ENCODE data around the gene NMRK1.

Gene NMRK1

GRCh38 chr9:75101004-75101588, 13.1 kb upstream of the NMRK1 start:
- no peak for DNase-seq

- DNase-seq: no peak
Measured at GRCh38 chr9:75096796-75097195, 8.8 kb upstream of the NMRK1 start.

DNA sequence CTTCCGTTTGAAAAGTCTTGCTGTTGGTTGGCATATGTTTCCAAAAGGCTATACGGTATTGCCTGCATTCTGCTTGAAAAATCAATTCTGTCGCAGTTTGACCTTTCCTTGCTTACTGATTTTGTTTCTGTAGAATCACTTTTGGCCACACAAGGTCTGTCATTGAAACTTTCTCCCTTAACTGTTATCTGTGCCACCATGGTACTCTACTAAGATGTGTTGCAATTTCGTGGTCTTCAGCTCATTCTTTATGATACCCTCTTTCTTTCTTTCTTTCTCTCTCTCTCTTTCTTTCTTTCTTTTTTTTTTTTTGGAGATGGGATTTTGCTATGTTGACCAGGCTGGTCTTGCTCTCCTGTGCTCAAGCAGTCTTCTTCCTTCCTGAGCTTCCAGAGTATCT, 4.8 kb upstream of the NMRK1 start:
- no peak for DNase-seq

DNA sequence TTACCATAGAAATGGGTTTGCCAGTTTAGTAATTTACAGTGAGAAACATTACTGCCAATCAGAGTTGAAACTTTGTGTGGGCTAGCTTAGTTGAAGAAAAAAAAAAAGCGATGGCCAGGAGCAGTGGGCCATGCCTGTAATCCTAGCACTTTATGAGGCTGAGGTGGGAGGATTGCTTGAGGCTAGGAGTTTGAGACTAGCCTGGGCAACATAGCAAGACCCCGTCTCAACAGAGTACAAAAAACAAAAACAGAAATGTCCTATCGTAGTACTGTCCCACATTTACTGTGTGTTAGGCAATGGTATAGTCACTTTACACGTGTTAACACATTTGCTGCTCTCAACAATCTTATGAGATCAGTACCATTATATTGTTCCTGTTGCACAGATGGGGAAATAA, 2.6 kb upstream of the NMRK1 start:
- no peak for DNase-seq

DNA sequence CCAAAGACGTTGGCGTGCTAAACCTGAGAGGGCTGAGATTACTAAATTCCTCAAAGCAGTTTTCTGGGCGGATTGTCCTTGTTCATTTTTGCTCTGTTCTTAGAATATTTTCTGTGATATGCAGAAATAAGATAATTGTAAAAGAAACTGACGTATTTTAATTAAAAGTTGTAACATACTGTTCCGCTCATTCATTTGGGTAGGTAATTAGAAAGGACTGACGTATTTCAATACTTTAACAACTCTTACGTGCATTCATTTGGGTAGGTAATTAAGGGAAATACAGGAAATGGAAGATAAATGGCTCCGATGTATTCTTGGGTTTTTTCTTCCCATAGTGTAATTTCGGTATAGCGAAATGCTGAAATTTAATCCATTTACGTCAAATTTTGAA, 1.4 kb upstream of the NMRK1 start:
- no peak for DNase-seq

- DNase-seq: no peak
Measured at GRCh38 chr9:75088646-75089372, 854 bp upstream of the NMRK1 start.

DNA sequence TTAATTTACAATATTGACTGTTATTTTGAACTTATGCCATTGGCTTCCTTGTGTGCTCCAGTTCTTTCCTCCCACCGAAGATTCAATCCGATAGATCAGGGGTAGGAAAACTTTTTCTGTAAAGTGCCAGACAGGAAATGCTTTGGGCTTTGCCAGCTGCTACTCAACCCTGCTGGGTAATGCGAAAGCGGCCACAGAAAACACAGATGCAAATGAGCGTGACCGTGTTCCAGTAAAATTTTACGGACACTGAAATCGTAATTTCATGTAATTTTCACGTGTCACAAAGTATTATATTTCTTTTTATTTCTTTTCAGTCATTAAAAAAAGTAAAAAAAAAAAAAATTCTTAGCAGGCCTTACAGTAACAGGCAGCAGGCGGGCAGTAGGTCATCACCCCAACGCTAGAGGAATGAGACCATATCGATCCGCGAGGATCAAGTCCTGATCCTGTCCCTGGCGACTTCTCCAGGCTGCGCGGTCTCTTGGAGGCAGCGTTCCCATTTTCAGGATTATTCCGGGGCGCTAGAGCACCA, 599 bp downstream of the NMRK1 start:
- DNase-seq: peak; percentile 15 to 34

DNA sequence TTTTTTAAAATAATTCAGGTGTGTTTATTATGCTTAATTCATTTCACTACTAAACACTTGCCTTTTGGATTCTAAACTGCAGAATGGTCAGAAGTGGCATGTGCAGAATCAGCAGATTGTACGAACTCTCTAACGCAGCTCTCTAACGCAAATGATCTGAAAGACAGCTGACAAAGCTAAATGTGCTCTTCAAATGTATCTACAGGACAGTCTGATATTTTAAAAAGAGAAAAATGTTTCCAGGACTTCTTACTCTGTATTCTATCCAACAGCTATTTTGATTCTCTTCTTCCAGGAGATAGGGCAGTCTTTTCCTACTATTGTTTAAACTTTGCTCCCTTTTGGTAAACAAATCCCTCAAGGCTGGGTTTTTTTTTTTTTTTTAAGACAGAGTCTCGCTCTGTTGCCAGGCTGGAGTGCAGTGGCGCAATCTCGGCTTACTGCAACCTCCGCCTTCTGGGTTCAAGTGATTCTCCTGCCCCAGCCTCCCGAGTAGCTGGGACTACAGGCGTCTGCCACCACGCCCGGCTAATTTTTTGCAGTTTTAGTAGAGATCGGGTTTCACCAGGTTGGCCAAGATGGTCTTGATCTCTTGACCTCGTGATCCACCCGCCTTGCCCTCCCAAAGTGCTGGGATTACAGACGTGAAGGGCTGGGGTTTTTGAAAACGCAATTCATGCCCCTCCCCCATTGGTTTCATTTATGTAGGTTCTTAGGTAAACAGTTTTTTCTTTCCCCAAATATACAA, 1.2 kb downstream of the NMRK1 start:
- no peak for DNase-seq

- no peak for DNase-seq
Measured at GRCh38 chr9:75085640-75086039, 2.3 kb downstream of the NMRK1 start.

- no peak for DNase-seq
Measured at GRCh38 chr9:75084081-75084672, 3.8 kb downstream of the NMRK1 start.

DNA sequence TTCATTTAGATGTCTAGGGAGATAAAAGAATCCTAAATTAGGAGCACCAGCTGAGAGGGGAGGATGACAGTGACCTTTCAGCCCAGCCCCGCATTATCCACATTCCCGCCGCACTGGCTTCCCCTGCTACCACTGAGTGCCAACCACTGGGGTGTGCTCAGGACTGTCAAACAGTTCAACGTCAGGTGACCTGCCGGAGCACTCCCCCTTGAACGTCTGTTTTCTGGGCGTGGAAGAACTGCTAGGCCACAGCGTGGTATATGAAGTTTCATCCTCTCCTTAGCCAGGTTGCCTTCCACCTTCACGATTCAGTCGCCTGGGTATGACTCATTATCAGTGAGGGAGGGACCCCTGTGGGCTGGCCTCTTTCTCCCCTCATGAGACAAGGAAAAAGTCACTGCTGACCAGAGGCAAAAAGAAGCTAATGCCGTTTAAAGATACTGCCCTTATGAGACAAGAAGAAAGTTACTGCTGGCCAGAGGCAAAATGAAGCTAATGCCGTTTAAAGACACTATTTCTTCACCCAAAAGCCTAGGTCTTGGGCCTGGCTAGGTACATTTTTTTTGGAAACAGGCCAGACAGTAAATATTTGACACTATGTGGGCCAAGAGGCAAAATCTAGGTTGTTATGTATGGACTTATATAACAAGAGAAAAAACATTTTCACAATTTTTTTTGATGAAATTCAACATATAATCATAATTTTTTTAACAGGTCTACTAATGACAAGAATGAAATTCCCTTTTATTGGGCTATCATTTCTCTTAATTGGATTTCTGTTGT, 4.6 kb downstream of the NMRK1 start:
- DNase-seq: peak in 1 of 2 experiments; percentile 22

GRCh38 chr9:75081632-75082031, 6.3 kb downstream of the NMRK1 start:
- no peak for DNase-seq

GRCh38 chr9:75072895-75073294, 15.1 kb downstream of the NMRK1 start:
- DNase-seq: no peak

- DNase-seq: peak; percentile 60 to 79
Measured at GRCh38 chr9:75071530-75072122, 16.3 kb downstream of the NMRK1 start.

DNA sequence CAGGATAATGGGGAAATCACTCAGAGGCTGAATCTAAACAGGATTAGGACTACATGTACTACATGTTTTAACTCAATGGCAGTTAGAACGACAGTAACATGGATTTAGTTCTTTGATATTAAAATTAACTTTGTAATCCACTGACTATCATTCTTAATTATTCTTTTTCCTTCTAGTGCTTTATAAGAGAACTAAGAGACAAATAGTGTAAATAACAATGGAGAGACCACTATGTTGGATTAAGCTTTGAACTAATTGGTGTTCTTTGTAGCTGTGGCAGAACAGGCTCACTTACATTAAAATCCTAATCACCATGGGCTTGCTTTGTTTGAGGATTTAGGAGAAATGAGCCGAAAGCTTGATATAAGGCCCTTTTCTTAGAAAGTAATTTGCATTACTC, 18.8 kb downstream of the NMRK1 start:
- DNase-seq: no peak

DNA sequence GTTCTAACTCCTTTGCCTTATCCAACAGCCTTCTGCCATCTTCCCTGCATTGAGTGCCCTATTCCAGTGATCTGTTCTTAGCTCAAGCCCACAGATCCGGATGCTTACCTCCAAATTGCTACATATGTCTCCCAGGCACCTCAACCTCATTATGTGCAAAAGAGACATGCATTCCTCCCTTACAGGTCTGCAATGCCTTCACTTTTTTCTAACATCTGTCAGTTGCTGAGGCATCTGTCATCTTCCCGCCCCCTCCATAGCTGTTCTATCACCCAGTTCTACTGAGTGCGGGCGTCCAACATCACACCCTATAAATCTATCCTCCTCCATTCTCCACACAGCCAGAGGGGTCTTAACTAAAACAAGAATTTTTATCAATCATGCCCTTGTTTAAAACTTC, 20.1 kb downstream of the NMRK1 start:
- DNase-seq: no peak

DNA sequence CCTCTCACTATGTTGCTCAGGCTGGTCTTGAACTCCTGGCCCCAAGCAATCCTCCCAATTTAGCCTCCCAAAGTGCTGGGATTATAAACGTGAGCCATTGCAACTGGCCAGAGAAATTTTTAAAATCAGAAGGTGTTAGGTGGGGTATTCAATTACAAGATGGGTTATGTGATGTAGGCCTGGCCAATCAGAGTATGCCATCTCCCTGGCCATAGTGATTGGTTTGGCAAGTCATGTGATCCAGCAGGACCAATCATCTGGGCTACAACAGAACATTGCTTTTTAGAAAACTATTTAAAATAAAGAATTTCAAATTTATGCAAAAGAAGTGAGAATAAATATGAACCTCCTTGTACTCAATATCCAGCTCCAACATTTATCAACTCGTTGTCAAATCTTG, 22.4 kb downstream of the NMRK1 start:
- no peak for DNase-seq

DNA sequence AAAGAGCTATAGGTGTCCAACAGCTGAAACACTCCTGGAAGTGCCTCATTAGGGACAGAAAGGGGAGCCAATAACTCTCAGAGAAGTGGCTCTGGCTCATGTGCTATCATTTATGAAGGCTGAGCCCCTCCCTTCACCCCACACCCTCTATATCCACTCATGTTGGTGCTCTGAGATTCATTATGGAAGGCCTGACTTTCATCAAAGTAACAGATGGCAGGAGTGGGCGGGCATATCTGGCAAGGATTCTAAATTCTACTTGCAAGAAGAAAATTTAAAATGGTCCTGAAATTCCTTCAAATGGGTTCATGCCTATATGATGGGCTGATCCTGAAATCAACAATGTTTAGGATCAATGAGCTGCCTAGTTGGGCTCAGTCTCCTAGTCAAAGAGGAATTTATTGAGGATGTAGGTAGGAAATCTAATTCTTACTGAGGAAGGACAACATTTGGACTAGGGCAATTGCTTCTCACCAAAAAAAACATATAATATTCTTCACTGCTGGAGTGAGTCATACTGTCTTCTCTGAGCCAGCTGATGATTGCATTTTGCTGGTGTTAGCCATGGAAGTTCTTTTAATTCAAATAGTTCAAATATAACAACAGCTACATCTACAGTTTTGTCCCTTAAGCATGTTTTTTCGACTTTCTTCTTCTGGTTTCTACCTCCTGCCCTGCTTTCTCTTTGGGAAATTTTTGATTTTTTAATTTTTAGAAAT, 23.5 kb downstream of the NMRK1 start:
- DNase-seq: no peak

DNA sequence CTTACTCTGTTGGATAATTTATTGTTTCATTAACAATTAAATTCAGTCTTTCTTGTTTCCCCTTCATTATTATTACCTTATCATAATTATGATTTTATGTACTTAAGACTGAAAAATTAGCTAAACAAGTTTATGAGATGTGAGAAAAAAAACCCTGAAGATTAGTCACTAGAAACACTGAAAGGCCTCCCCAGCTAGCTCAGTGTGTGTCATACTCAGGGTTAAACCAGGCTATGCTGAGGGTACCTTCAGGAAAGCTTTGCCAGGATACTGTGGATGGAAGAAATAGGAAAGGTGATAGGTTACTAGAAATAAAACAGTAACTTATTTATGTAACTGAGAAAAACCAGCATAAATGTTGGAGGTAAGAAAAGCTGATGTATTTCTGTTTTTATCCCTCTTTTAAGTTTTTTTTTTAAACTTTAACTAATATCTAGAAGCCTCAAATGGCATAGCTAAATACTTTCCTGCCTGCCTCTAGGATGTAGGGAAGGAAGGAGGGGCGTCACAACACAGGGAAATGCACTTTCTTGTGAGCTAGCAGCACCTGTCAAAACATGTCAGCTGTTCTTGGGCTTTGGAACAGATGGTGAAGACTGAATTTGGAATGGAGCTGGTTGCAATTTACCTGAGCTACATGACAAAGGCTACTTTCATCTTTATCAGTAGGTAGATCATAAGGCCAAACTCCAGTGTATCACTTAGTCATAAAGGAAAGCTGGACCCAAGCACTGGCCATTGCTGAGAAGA, 24.2 kb downstream of the NMRK1 start:
- no peak for DNase-seq

DNA sequence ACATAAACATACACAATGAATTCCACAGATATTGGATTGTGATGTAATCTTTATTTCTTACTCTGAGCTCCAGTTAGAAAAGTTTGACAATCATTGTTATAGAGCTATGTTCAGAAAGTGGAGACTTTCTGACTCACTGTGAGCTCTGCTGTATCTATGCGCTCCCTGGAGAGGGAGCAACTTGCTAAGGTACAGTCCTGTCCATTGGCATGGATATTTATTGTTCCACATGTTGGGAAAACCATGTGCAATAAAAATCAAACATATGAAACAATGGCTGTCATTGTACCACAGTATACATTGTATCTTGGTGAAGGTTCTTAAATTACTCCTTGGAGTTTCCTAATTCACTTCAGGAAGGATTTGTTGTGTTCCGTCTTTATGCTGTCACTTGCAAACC, 26.8 kb downstream of the NMRK1 start:
- no peak for DNase-seq
